Activated CD8-positive, alpha-beta memory T cell treated with anti-CD3 and anti-CD28 coated beads for 48 hours (primary cell): ENCODE results near the gene CITED1.

Experiments used
- DNase-seq, 3 experiments: peaks; one replicate each; pipeline ENCODE4 v3.0.0-alpha.2; 2020; ENCODE audit warnings: low read depth in 2 of 3, low spot score in 2 of 3

CITED1 gene

GRCh38 chrX:72271812-72272211, 33.9 kb downstream of the CITED1 start:
- no peak for DNase-seq

GRCh38 chrX:72271091-72271788, 34.5 kb downstream of the CITED1 start:
- DNase-seq, result no peak

GRCh38 chrX:72270316-72270866, 35.3 kb downstream of the CITED1 start:
- no peak for DNase-seq

- no peak for DNase-seq
These were observed 36.0 kb downstream of the CITED1 start for GRCh38 chrX:72269671-72270251.

GRCh38 chrX:72268597-72269365, 36.9 kb downstream of the CITED1 start:
- no peak for DNase-seq

- DNase-seq, result no peak
These were observed 40.5 kb downstream of the CITED1 start for GRCh38 chrX:72265263-72265662.

- no peak for DNase-seq
These were observed 43.6 kb downstream of the CITED1 start for GRCh38 chrX:72262077-72262476.

GRCh38 chrX:72260448-72260847, 45.3 kb downstream of the CITED1 start:
- DNase-seq, result no peak

GRCh38 chrX:72258174-72258573, 47.5 kb downstream of the CITED1 start:
- DNase-seq, result no peak

GRCh38 chrX:72255864-72256263, 49.9 kb downstream of the CITED1 start:
- no peak for DNase-seq

GRCh38 chrX:72255445-72255844, 50.3 kb downstream of the CITED1 start:
- no peak for DNase-seq

- no peak for DNase-seq
These were observed 50.9 kb downstream of the CITED1 start for GRCh38 chrX:72254816-72255215.

GRCh38 chrX:72253686-72254085, 52.0 kb downstream of the CITED1 start:
- DNase-seq, result no peak
